ENCODE measurements around the gene FBXO45. TPM values are rescaled to one million over a fixed set of nuclear protein-coding genes. Genes with fewer than 3 reads are reported as not detected.
"Not testable (repeated sequence)": the region's sequence is repeated elsewhere in the genome, so short reads cannot be mapped to it uniquely, and the experiment has no call there.

Gene FBXO45
- 10 to 100 TPM; 19.7 TPM for total RNA-seq

- ChIA-PET CTCF (interaction anchor here (0.7 to 3.5 kb wide), 12 partner anchors 25 to 170 kb away, joined by 3 to 24 read pairs (median 4); no protein-coding TSS in a partner anchor), POLR2A (interaction anchor here (0.6 to 3.5 kb wide), 43 partner anchors 10 to 1033 kb away, joined by 3 to 28 read pairs (median 4); partner anchors contain the start of genes CEP19, DYNLT2B, NCBP2 and NRROS)
- Mint-ChIP-seq H3K4me1 (peaks cover 54% of the 10 kb centered on the region), H3K27ac (peak within 1 kb of the TSS; percentile 95), H3K9me3 (no peaks in the 10 kb centered on the region), H3K27me3 (no peaks in the 10 kb centered on the region), H3K4me3 (peak within 1 kb of the TSS; percentile 97), H3K36me3 (ENCODE audit: low read depth) (peaks cover 34% of the 10 kb centered on the region)
- peak; percentile 97 for DNase-seq
These were observed at the start of gene FBXO45, which contains the start of gene WDR53 for GRCh38 chr3:196568246-196569002. FBXO45 (plus strand) TSS chr3:196568660; CDS start chr3:196568985, 325 bp downstream. WDR53 (minus strand) TSS chr3:196568554; CDS start chr3:196561475, 7,079 bp downstream.

DNA sequence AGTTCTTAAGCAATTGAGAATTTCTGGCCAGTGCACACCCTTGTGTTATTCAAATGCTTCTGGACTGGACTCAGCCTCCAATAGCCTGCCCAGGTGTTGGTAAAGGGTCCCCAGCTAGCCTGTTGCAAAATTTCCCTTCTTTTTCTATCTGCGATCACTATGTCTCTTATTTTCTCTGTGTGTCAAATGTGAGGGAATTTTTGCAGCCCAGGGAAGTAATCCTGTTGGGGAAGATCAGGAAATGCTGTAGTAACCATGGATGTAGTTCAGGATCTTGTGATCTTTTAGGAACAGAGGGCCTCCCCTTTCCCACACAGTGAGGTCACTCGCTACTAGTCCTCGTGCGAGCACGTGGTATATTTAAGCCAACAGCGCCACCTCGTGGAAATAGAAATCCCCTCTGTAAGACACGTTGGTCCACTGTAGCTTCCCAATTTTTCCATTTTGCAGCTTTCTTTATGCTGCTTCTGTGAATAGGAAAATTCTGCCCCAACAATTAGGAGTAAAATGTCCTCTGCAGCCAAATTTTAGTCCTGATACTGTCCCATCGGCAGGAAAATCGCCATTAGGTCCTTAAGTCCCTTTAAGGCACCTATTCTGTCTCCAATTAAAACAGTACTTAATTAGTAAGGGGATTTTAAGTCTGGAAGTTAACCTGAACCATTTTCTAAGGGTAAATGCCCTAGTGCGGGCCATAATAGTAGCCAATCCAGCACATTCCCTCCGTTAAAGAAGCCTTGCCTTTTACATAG is 49.3 kb upstream of the FBXO45 start:
- Mint-ChIP-seq H3K4me3 (no peak overlapping the region), H3K36me3 (ENCODE audit: low read depth) (peaks cover 13% of the 10 kb centered on the region), H3K27ac (no peak overlapping the region), H3K27me3 (peaks cover 2% of the 10 kb centered on the region), H3K9me3 (peaks cover 38% of the 10 kb centered on the region), H3K4me1 (peaks cover 2% of the 10 kb centered on the region)
- CTCF ChIA-PET, result interaction anchor here (0.8 to 2.0 kb wide), 9 partner anchors 10 to 503 kb away, joined by 3 to 9 read pairs (median 4); no protein-coding TSS in a partner anchor
- DNase-seq, result peak; percentile 71
- POLR2A ChIA-PET, result interaction anchor here (1.2 to 1.5 kb wide), 3 partner anchors 15 to 264 kb away, joined by 3 to 5 read pairs (median 4); partner anchors contain the start of genes FBXO45, RNF168 and WDR53

DNA sequence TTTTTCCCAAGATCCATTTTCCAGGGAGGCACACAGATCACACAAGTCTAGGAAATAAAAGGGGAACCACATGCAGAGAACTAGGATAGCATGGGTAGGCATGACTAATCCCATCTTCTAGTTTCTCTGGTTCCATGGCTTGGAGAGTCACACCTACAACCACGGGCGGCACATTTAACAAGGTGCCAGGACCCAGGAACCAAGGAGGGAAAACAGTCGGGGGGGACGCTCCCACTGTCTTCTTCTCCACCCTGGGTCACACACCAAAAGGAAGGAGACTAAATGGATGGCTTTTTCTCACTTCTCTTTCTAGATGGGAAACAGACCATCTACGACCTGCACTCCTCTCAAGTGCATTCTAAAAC is 48.8 kb upstream of the FBXO45 start:
- H3K36me3 Mint-ChIP-seq (ENCODE audit: low read depth), result peaks cover 13% of the 10 kb centered on the region
- POLR2A ChIA-PET, result interaction anchor here (1.5 kb wide), 1 partner anchor 265 kb away, joined by 5 read pairs; no protein-coding TSS in a partner anchor
- H3K4me1 Mint-ChIP-seq, result peaks cover 2% of the 10 kb centered on the region
- no peak overlapping the region for H3K27ac Mint-ChIP-seq
- H3K4me3 Mint-ChIP-seq, result no peak overlapping the region
- DNase-seq, result no peak
- CTCF ChIA-PET, result interaction anchor here (0.9 to 1.5 kb wide), 5 partner anchors 9 to 452 kb away, joined by 3 to 7 read pairs (median 4); no protein-coding TSS in a partner anchor
- peaks cover 38% of the 10 kb centered on the region for H3K9me3 Mint-ChIP-seq
- peaks cover 2% of the 10 kb centered on the region for H3K27me3 Mint-ChIP-seq

DNA sequence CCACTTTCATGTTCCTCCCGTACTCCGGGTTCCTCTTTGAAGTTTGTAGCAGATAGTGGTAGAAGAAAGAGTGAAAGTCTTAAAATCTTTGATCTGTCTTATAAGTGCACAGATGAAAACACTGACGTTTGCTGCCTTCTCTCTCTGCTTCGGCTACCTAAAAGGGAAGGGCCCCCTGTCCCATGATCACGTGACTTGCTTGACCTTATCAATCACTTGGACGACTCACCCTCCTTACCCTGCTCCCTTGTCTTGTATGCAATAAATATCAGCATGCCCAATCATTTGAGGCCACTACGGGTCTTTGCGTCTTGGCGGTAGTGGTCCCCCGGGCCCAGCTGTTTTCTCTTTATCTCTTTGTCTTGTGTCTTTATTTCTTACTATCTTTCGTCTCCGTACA is 47.2 kb upstream of the FBXO45 start:
- Mint-ChIP-seq H3K36me3 (ENCODE audit: low read depth) (peaks cover 13% of the 10 kb centered on the region), H3K9me3 (peaks cover 34% of the 10 kb centered on the region)
- H3K4me3 Mint-ChIP-seq, H3K27ac Mint-ChIP-seq, H3K4me1 Mint-ChIP-seq, DNase-seq, H3K27me3 Mint-ChIP-seq, POLR2A ChIA-PET: not testable (repeated sequence)
- CTCF ChIA-PET, result interaction anchor here (0.6 to 2.6 kb wide), 6 partner anchors 7 to 268 kb away, joined by 3 to 12 read pairs (median 4); no protein-coding TSS in a partner anchor

DNA sequence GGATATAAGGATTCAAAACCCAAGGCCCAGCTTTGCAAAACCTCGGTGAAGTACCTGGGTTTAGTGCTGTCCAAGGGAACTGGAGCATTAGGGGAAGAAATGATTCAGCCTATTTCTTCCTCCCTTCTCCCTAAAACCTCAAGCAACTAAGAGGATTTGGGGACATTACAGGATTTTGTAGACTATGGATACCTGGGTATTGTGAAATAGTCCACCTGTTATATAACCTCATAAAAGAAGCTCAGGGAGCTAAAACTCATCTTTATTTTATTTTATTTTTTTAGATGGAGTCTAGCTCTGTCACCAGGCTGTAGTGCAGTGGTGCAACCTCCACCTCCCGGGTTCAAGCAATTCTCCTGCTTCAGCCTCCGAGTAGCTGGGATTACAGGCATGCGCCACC is 44.6 kb upstream of the FBXO45 start:
- Mint-ChIP-seq H3K4me1 (peaks cover 12% of the 10 kb centered on the region), H3K9me3 (peaks cover 30% of the 10 kb centered on the region), H3K36me3 (ENCODE audit: low read depth) (peaks cover 13% of the 10 kb centered on the region), H3K27ac (no peak overlapping the region), H3K4me3 (no peak overlapping the region), H3K27me3 (no peaks in the 10 kb centered on the region)
- CTCF ChIA-PET, result interaction anchor here (0.6 to 2.9 kb wide), 14 partner anchors 10 to 448 kb away, joined by 3 to 15 read pairs (median 4); partner anchors contain the start of gene SMCO1
- no peak for DNase-seq
- POLR2A ChIA-PET, result interaction anchor here (1.2 to 1.5 kb wide), 2 partner anchors 86 to 344 kb away, joined by 3 read pairs; partner anchors contain the start of gene SENP5

DNA sequence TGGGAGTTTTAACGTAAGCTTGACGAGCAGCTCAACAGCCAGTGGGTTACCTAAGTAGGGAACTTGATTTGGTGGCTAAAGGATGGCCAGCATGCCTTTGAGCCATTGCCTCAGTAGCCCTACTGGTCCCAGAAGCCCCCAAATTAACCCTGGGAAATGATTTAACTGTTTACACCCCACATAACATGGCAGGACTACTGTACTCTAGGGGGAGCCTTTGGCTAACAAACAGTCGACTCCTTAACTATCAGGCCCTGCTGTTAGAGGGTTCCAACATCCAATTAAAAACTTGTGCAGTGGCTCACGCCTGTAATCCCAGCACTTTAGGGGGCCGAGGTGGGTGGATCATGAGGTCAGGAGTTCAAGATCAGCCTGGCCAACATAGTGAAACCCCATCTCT is 43.9 kb upstream of the FBXO45 start:
- H3K27me3 Mint-ChIP-seq, result no peaks in the 10 kb centered on the region
- POLR2A ChIA-PET, result interaction anchor here (0.6 to 1.2 kb wide), 2 partner anchors 85 to 111 kb away, joined by 3 read pairs; no protein-coding TSS in a partner anchor
- no peak overlapping the region for H3K27ac Mint-ChIP-seq
- peaks cover 24% of the 10 kb centered on the region for H3K9me3 Mint-ChIP-seq
- H3K4me3 Mint-ChIP-seq, result no peak overlapping the region
- no peak for DNase-seq
- H3K4me1 Mint-ChIP-seq, result peaks cover 18% of the 10 kb centered on the region
- CTCF ChIA-PET, result interaction anchor here (0.8 to 2.9 kb wide), 12 partner anchors 10 to 448 kb away, joined by 3 to 15 read pairs (median 4); partner anchors contain the start of gene SMCO1
- peaks cover 7% of the 10 kb centered on the region for H3K36me3 Mint-ChIP-seq (ENCODE audit: low read depth)

- Mint-ChIP-seq H3K9me3 (peaks cover 19% of the 10 kb centered on the region), H3K4me1 (peaks cover 18% of the 10 kb centered on the region), H3K27me3 (no peaks in the 10 kb centered on the region), H3K4me3 (no peak overlapping the region), H3K27ac (no peak overlapping the region), H3K36me3 (ENCODE audit: low read depth) (peaks cover 7% of the 10 kb centered on the region)
- DNase-seq, result no peak
- CTCF ChIA-PET, result interaction anchor here (0.8 to 1.5 kb wide), 4 partner anchors 46 to 445 kb away, joined by 3 to 4 read pairs (median 4); no protein-coding TSS in a partner anchor
- POLR2A ChIA-PET, result no interaction called here
These were observed 43.3 kb upstream of the FBXO45 start for GRCh38 chr3:196525141-196525540.

DNA sequence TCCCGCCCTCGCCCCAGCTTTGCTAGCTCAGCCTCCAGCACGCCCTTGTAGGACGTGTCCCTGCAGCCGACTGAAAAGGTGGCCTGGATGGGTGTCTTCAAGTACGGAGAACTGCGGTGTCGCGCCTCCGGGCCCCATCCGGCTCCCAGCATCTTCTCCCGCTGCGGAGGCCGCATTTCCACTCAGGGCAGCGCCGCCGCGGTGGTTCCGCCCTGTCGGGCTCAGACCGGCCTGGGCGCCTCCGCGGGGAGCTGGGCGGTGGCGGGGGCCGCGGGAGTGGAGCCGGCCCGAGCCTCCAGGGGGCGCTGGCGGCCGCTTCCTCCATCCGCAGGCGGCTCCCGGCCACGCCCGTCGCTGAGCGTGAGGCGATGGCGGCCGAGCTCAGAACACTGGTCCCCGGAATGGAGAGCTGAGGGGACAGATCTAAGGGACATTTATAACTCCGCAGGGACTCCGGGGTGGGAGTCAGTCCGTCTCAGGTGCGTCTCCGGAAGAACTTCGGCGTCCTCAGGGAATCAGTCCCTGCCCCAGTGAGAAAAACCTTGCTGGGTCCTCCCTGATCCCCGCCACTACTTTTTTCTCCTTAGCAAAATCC is 39.7 kb upstream of the FBXO45 start:
- Mint-ChIP-seq H3K4me1 (peaks cover 22% of the 10 kb centered on the region), H3K9me3 (peaks cover 5% of the 10 kb centered on the region), H3K36me3 (ENCODE audit: low read depth) (peaks cover 8% of the 10 kb centered on the region), H3K27ac (peak overlapping the region; percentile 85), H3K27me3 (no peaks in the 10 kb centered on the region), H3K4me3 (peak overlapping the region; percentile 73)
- DNase-seq, result peak; percentile 90
- ChIA-PET CTCF (interaction anchor here (0.6 to 2.3 kb wide), 73 partner anchors 8 to 517 kb away, joined by 3 to 24 read pairs (median 4); partner anchors contain the start of genes CEP19, DYNLT2B, FBXO45 and NCBP2), POLR2A (interaction anchor here (0.7 to 4.2 kb wide), 34 partner anchors 9 to 503 kb away, joined by 3 to 42 read pairs (median 5); partner anchors contain the start of genes CEP19, DYNLT2B, FBXO45 and NCBP2)

GRCh38 chr3:196531418-196531817 is 37.0 kb upstream of the FBXO45 start:
- H3K36me3 Mint-ChIP-seq (ENCODE audit: low read depth), result peaks cover 8% of the 10 kb centered on the region
- no peak overlapping the region for H3K4me3 Mint-ChIP-seq
- ChIA-PET POLR2A (interaction anchor here (1.0 to 4.2 kb wide), 2 partner anchors 29 to 37 kb away, joined by 3 to 42 read pairs; partner anchors contain the start of genes FBXO45, RNF168 and WDR53), CTCF (interaction anchor here (1.0 to 1.4 kb wide), 2 partner anchors 13 to 78 kb away, joined by 3 to 4 read pairs; no protein-coding TSS in a partner anchor)
- H3K4me1 Mint-ChIP-seq, result peaks cover 22% of the 10 kb centered on the region
- peaks cover 1% of the 10 kb centered on the region for H3K27me3 Mint-ChIP-seq
- H3K27ac Mint-ChIP-seq, result no peak overlapping the region
- H3K9me3 Mint-ChIP-seq, result peaks cover 5% of the 10 kb centered on the region
- DNase-seq, result no peak

DNA sequence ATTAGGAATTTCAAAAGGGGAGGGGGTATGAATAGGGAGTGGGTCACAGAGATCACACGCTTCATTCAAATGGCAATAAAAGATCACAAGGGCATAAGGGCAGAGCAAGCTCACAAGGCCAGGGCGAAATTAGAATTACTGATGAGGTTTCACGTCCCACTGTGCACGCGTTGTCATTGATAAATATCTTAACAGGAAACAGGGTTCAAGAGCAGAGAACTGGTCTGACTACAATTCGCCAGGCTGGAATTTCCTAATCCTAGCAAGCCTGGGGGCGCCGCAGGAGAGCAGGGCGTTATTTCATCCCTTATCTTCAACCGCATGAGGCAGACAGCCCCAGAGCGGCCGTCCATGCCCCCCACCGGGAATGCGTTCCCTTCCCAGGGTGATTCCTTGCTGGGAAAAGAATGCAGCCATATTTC is 35.2 kb upstream of the FBXO45 start:
- POLR2A ChIA-PET, result no interaction called here
- Mint-ChIP-seq H3K27ac (no peak overlapping the region), H3K27me3 (peaks cover 3% of the 10 kb centered on the region), H3K4me3 (no peak overlapping the region), H3K9me3 (peaks cover 5% of the 10 kb centered on the region), H3K36me3 (ENCODE audit: low read depth) (peaks cover 8% of the 10 kb centered on the region), H3K4me1 (peaks cover 19% of the 10 kb centered on the region)
- no peak for DNase-seq
- CTCF ChIA-PET, result no interaction called here

- DNase-seq, result peak; percentile 74
- ChIA-PET POLR2A (interaction anchor here (1.4 kb wide), 1 partner anchor 9 kb away, joined by 4 read pairs; no protein-coding TSS in a partner anchor), CTCF (interaction anchor here (1.0 to 1.9 kb wide), 6 partner anchors 8 to 31 kb away, joined by 3 to 13 read pairs (median 5); partner anchors contain the start of genes FBXO45 and WDR53)
- peaks cover 3% of the 10 kb centered on the region for H3K27me3 Mint-ChIP-seq
- H3K27ac Mint-ChIP-seq, result no peak overlapping the region
- no peaks in the 10 kb centered on the region for H3K36me3 Mint-ChIP-seq (ENCODE audit: low read depth)
- peaks cover 9% of the 10 kb centered on the region for H3K4me1 Mint-ChIP-seq
- H3K9me3 Mint-ChIP-seq, result no peaks in the 10 kb centered on the region
- no peak overlapping the region for H3K4me3 Mint-ChIP-seq
These were observed 31.0 kb upstream of the FBXO45 start for GRCh38 chr3:196537319-196537984.
